ENCODE results near the gene TMEM201. TPM values are rescaled to one million over a fixed set of nuclear protein-coding genes. Genes with fewer than 3 reads are reported as not detected.

The TMEM201 gene, protein sequence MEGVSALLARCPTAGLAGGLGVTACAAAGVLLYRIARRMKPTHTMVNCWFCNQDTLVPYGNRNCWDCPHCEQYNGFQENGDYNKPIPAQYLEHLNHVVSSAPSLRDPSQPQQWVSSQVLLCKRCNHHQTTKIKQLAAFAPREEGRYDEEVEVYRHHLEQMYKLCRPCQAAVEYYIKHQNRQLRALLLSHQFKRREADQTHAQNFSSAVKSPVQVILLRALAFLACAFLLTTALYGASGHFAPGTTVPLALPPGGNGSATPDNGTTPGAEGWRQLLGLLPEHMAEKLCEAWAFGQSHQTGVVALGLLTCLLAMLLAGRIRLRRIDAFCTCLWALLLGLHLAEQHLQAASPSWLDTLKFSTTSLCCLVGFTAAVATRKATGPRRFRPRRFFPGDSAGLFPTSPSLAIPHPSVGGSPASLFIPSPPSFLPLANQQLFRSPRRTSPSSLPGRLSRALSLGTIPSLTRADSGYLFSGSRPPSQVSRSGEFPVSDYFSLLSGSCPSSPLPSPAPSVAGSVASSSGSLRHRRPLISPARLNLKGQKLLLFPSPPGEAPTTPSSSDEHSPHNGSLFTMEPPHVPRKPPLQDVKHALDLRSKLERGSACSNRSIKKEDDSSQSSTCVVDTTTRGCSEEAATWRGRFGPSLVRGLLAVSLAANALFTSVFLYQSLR
- 10 to 100 TPM; 21.1 to 23.2 TPM for total RNA-seq

DNA sequence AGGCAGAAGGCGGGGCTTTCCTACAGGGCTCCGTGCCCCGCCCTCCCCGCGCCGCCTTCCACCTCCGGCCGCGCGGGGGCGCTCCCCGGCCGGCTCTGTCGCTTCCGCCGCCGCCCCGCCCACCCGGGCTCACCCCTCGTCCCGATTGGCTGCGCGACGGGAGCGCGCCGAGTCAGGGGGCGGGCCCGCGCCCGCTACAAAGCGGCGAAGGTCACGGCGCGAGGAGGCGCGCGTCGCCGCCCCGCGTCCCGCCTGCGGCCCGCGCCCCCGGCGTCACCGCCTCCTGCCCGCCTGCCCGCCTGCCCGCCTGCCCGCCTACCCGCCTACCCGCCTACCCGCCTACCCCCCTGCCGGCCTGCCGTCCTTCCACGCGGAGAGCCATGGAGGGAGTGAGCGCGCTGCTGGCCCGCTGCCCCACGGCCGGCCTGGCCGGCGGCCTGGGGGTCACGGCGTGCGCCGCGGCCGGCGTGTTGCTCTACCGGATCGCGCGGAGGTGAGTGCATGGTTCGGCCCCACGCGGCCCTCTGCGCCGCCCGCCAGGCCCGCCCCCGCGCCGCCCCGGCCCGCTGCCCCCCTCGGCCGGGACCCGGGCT is at the start of gene TMEM201:
TSS of gene TMEM201 (plus strand) at position 361 of the 593 bp plus-strand sequence. CDS start at position 381, 20 bp downstream.
- ChIA-PET POLR2A (interaction anchor here (1.0 to 1.6 kb wide), 4 partner anchors 7 to 322 kb away, joined by 3 read pairs; no protein-coding TSS in a partner anchor), CTCF (interaction anchor here (0.7 to 1.4 kb wide), 17 partner anchors 9 to 237 kb away, joined by 3 to 8 read pairs (median 3); no protein-coding TSS in a partner anchor)
- Mint-ChIP-seq H3K9me3 (ENCODE audit: insufficient read depth) (no peaks in the 10 kb centered on the region), H3K27ac (peak within 1 kb of the TSS; percentile 80), H3K36me3 (ENCODE audit: low read depth) (peaks cover 8% of the 10 kb centered on the region), H3K4me1 (ENCODE audit: low read depth) (peaks cover 33% of the 10 kb centered on the region), H3K27me3 (ENCODE audit: low read depth) (no peaks in the 10 kb centered on the region), H3K4me3 (peak within 1 kb of the TSS; percentile 84)
- DNase-seq (peak; percentile 94), ATAC-seq (peak; percentile 90)

DNA sequence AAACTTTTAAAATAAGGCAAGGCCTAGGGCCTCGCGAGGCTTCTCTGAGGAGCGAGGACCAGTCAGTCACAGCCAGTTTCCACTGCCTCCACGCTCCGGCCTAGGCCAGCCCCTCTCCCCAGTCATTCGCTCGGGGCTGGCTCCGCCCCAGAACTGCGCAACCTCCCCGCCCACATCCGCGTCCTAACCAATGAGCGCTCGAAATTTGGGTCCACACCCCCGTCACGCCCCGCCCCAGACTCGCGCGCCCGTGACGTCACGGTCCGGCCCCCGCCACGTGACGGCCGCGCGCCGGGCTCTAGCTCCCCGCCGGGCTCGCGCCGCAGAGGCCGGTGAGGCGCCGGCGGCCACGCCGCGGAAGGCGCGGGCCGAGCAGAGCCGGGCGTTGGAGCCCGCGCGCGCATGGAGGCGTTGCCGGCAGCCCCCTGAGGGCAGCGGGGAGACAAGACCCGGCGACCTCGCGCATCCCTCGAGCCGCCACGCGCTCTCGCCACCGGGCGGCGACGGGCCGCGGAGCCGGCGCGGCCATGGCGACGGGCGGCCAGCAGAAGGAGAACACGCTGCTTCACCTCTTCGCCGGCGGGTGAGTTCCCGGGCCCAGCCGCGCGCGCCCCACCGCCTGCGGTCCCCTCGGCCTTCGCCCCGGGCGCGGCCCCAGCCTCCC is 49.4 kb upstream of the TMEM201 start, which contains the start of gene SLC25A33:
TSS of gene SLC25A33 (plus strand) at position 301 of the 664 bp plus-strand sequence. CDS start at position 528, 227 bp downstream.
- Mint-ChIP-seq H3K36me3 (ENCODE audit: low read depth) (peaks cover 11% of the 10 kb centered on the region), H3K27ac (peak within 1 kb of the TSS; percentile 88), H3K27me3 (ENCODE audit: low read depth) (no peaks in the 10 kb centered on the region), H3K9me3 (ENCODE audit: insufficient read depth) (no peaks in the 10 kb centered on the region), H3K4me1 (ENCODE audit: low read depth) (peaks cover 35% of the 10 kb centered on the region), H3K4me3 (peak within 1 kb of the TSS; percentile 86)
- ATAC-seq (peak; percentile 97), DNase-seq (peak; percentile 98)
- CTCF ChIA-PET, result interaction anchor here (0.9 kb wide), 2 partner anchors 23 to 249 kb away, joined by 3 to 4 read pairs; no protein-coding TSS in a partner anchor
- POLR2A ChIA-PET, result interaction anchor here (1.2 kb wide), 1 partner anchor 91 kb away, joined by 3 read pairs; no protein-coding TSS in a partner anchor

DNA sequence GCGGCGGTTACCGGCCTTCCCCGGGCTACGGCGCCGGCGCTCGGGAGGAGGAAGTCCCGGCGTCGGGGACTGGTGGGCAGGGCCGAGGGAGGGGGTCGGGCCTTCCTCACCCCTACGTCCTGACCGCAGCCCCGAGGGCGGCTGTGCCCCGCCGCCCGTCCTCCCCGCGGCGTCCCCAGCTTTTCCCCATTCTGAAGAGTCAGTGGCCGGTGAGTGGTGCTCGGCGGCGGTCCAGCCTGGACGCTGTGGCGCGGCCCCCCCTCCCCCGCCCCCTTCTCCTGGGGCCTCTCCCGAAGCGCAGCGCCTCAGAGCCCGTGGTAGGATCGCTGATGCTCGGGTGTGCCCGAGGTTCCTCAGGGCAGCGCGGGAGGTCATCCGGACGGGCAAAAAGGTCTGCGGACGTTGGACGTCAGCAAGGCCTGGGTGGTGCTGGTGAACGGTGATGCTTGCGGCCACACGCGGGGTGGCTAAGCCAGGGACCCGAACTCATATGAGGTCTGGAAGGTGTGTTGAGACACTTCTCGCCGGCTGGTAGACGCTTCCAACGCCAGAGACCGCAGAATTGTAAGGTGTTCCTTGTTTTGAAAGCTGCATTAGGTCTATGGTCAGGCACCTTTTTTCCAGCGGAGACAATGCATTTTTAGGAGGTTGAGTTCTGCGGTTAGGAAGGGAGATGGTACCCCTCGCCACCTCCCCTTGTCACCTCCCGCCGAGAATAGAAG is 48.7 kb upstream of the TMEM201 start:
- Mint-ChIP-seq H3K27me3 (ENCODE audit: low read depth) (no peaks in the 10 kb centered on the region), H3K9me3 (ENCODE audit: insufficient read depth) (no peaks in the 10 kb centered on the region), H3K4me3 (peak overlapping the region; percentile 86), H3K4me1 (ENCODE audit: low read depth) (peaks cover 35% of the 10 kb centered on the region), H3K36me3 (ENCODE audit: low read depth) (peaks cover 11% of the 10 kb centered on the region), H3K27ac (peak overlapping the region; percentile 85)
- CTCF ChIA-PET, result interaction anchor here (0.9 kb wide), 2 partner anchors 24 to 249 kb away, joined by 3 to 4 read pairs; no protein-coding TSS in a partner anchor
- POLR2A ChIA-PET, result interaction anchor here (1.0 to 1.2 kb wide), 2 partner anchors 11 to 90 kb away, joined by 3 read pairs; no protein-coding TSS in a partner anchor
- ATAC-seq (peak; percentile 59), DNase-seq (peak; percentile 53)

DNA sequence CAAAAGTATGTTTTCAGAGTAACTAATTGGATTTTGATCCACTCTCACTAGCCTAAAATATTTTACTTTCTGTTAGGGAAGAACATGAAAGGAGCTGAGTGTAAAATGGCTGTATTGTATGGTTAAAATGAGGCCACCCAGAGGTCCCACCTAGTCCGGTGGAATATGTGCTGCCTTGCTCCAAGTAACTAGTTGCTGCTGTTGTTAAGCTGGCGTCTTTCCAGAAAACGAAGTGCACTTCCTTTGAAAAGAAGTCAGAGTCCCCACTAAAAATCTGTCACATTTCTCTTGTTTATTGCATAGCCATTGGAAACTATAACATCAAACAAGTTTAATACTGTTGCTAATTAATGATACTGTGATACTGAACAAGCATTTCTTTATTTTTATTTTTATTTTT is 46.3 kb upstream of the TMEM201 start:
- Mint-ChIP-seq H3K4me3 (no peak overlapping the region), H3K9me3 (ENCODE audit: insufficient read depth) (no peaks in the 10 kb centered on the region), H3K36me3 (ENCODE audit: low read depth) (peaks cover 11% of the 10 kb centered on the region), H3K4me1 (ENCODE audit: low read depth) (peaks cover 35% of the 10 kb centered on the region), H3K27ac (peak overlapping the region; percentile 18), H3K27me3 (ENCODE audit: low read depth) (no peaks in the 10 kb centered on the region)
- ATAC-seq (no peak), DNase-seq (no peak)
- POLR2A ChIA-PET, result no interaction called here
- CTCF ChIA-PET, result interaction anchor here (1.4 kb wide), 1 partner anchor 47 kb away, joined by 5 read pairs; no protein-coding TSS in a partner anchor

DNA sequence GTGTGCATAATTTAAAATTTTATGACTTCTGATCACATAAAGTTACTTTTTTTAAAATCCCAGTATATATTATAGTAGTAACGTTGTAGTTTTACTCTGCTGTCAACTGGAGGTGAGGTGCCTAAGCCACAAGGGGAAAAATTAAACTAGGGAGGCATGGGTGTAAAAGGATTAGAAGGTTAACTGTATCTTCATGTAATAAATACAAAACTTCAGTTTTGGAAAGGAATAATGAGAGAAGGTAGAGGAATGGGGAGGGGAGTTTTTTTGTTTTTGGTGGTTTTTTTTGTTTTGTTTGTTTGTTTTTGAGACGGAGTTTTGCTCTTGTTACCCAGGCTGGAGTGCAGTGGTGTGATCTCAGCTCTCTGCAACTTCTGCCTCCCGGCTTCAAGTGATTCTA is 43.8 kb upstream of the TMEM201 start:
- ChIA-PET CTCF (no interaction called here), POLR2A (no interaction called here)
- no peak overlapping the region for H3K4me3 Mint-ChIP-seq
- H3K27ac Mint-ChIP-seq, result no peak overlapping the region
- peaks cover 11% of the 10 kb centered on the region for H3K36me3 Mint-ChIP-seq (ENCODE audit: low read depth)
- no peaks in the 10 kb centered on the region for H3K27me3 Mint-ChIP-seq (ENCODE audit: low read depth)
- H3K4me1 Mint-ChIP-seq (ENCODE audit: low read depth), result peaks cover 21% of the 10 kb centered on the region
- no peak for DNase-seq
- H3K9me3 Mint-ChIP-seq (ENCODE audit: insufficient read depth), result no peaks in the 10 kb centered on the region
- no peak for ATAC-seq

DNA sequence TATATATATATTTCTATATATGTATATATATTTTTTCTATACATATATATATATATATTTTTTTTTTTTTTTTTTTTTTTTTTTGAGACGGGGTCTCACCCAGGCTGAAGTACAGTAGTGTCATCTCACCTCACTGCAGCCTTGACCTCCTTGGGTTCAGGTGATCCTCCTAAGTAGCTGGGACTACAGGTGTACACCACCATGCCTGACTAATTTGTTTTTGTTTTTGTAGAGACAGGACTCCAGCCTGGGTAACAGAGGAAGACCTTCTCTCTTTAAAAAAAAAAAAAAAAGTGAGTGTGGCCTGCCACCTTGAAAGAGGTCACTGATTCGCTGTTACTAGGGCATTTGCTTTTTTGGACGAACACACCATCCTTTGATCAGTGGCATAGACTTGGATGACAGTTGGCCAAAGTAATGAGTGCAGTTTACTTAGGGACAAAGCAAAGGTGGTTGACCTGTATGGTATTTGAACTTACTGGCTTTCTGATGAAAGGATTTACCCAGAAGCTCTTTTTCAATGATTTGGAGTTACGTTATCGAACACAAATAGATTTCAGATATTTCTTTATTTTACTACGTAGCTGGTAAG is 38.7 kb upstream of the TMEM201 start:
- CTCF ChIA-PET, result interaction anchor here (0.9 kb wide), 2 partner anchors 12 to 23 kb away, joined by 3 to 4 read pairs; no protein-coding TSS in a partner anchor

DNA sequence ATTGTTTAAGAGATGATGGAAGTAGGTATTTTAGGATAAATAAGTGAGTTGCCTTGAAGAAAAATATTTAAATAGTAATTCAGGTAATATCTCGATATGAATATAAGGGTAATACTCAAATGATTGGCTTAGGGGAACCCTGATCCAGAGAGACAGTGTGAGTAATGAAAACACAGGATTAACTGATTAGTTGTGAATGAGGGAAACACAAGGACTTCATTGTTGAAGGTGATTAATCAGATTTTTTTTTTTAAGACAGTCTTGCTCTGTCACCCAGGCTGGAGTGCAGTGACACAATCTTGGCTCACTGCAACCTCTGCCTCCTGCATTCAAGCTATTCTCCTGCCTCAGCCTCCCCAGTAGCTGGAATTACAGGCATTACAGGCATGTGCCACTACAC is 36.7 kb upstream of the TMEM201 start:
- ATAC-seq, result no peak
- H3K36me3 Mint-ChIP-seq (ENCODE audit: low read depth), result peaks cover 21% of the 10 kb centered on the region
- POLR2A ChIA-PET, result interaction anchor here (0.6 to 1.3 kb wide), 2 partner anchors 12 to 105 kb away, joined by 3 read pairs; no protein-coding TSS in a partner anchor

More for the DNA sequence above, 38.7 kb upstream of the TMEM201 start:
- no peaks in the 10 kb centered on the region for H3K9me3 Mint-ChIP-seq (ENCODE audit: insufficient read depth)
- no peak for ATAC-seq
- DNase-seq, result no peak
- no peaks in the 10 kb centered on the region for H3K27me3 Mint-ChIP-seq (ENCODE audit: low read depth)
- peaks cover 8% of the 10 kb centered on the region for H3K36me3 Mint-ChIP-seq (ENCODE audit: low read depth)
- H3K27ac Mint-ChIP-seq, result no peak overlapping the region
- no peaks in the 10 kb centered on the region for H3K4me1 Mint-ChIP-seq (ENCODE audit: low read depth)
- no peak overlapping the region for H3K4me3 Mint-ChIP-seq
- POLR2A ChIA-PET, result no interaction called here

DNA sequence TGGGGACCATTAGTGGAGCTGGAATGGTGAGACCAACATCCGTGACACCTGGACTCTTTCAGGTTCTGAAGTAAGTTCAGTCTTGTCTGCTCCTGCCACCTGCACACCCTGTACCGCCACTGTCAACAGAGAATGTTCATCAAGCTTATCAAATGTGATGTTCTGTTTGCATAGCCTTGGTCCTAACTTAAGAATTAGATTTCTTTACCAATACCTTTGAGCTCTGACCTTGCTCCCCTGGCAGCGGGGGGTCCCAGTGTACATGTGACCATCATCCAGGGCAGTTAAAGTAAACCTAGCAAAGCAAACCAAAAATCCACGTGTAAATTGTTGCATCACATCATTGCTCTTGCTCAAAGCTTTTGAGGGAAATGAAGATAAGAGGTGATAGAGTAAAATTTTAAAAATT is 35.0 kb upstream of the TMEM201 start:
- Mint-ChIP-seq H3K27ac (no peak overlapping the region), H3K36me3 (ENCODE audit: low read depth) (peaks cover 26% of the 10 kb centered on the region), H3K9me3 (ENCODE audit: insufficient read depth) (no peaks in the 10 kb centered on the region), H3K27me3 (ENCODE audit: low read depth) (no peaks in the 10 kb centered on the region), H3K4me3 (no peak overlapping the region), H3K4me1 (ENCODE audit: low read depth) (peaks cover 15% of the 10 kb centered on the region)
- ChIA-PET POLR2A (no interaction called here), CTCF (interaction anchor here (0.7 to 2.0 kb wide), 6 partner anchors 19 to 286 kb away, joined by 3 to 5 read pairs (median 3); no protein-coding TSS in a partner anchor)
- DNase-seq, result no peak
- no peak for ATAC-seq

More for the DNA sequence above, 36.7 kb upstream of the TMEM201 start:
- H3K9me3 Mint-ChIP-seq (ENCODE audit: insufficient read depth), result no peaks in the 10 kb centered on the region
- no peaks in the 10 kb centered on the region for H3K27me3 Mint-ChIP-seq (ENCODE audit: low read depth)
- no peaks in the 10 kb centered on the region for H3K4me1 Mint-ChIP-seq (ENCODE audit: low read depth)
- no peak for DNase-seq
- H3K4me3 Mint-ChIP-seq, result no peak overlapping the region
- no peak overlapping the region for H3K27ac Mint-ChIP-seq
- CTCF ChIA-PET, result interaction anchor here (1.3 kb wide), 1 partner anchor 20 kb away, joined by 3 read pairs; no protein-coding TSS in a partner anchor

DNA sequence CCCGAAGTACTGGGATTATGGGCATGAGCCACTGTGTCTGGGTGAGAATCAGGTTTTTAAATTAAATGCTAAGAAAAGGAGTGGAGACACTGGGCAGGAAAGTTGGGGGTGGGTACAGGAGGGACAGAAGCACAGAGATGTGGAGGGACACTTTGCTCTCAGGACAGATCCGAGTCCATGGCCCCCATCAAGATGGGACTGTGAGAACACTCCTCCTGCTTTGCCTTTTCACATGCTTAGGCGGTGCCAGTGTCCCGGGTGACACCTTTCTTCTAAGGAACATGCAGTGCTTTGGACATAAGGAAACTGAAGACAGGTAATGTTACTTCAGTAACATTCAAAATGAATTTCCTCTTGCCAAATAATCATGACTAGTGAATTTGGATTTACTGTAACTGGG is 32.8 kb upstream of the TMEM201 start:
- Mint-ChIP-seq H3K4me3 (no peak overlapping the region), H3K27me3 (ENCODE audit: low read depth) (no peaks in the 10 kb centered on the region), H3K36me3 (ENCODE audit: low read depth) (peaks cover 29% of the 10 kb centered on the region), H3K4me1 (ENCODE audit: low read depth) (peaks cover 26% of the 10 kb centered on the region), H3K27ac (no peak overlapping the region), H3K9me3 (ENCODE audit: insufficient read depth) (no peaks in the 10 kb centered on the region)
- ChIA-PET CTCF (no interaction called here), POLR2A (no interaction called here)
- ATAC-seq (no peak), DNase-seq (no peak)

DNA sequence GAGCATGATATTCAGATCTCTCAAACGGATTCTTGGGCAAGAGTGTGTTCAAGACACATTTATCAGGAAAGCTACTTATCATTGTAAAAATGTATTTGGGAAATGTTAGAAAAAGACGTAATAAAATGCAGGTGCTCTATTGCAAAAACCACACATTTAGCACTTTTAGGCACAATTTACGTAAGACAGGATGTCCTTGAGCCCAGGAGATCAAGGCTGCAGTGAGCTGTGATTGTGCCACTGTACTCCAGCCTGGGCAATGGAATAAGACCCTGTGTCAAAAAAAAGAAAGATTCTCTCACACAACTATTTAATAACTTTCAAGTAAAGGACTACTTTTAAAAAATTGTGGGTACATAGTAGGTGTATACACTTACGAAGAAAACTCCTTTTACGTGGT is 31.1 kb upstream of the TMEM201 start:
- ChIA-PET POLR2A (interaction anchor here (2.1 kb wide), 1 partner anchor 20 kb away, joined by 6 read pairs; no protein-coding TSS in a partner anchor), CTCF (interaction anchor here (0.9 to 3.4 kb wide), 4 partner anchors 11 to 67 kb away, joined by 3 to 18 read pairs (median 4); no protein-coding TSS in a partner anchor)
- Mint-ChIP-seq H3K9me3 (ENCODE audit: insufficient read depth) (no peaks in the 10 kb centered on the region), H3K36me3 (ENCODE audit: low read depth) (peaks cover 27% of the 10 kb centered on the region), H3K4me3 (no peak overlapping the region), H3K4me1 (ENCODE audit: low read depth) (peaks cover 26% of the 10 kb centered on the region), H3K27ac (no peak overlapping the region), H3K27me3 (ENCODE audit: low read depth) (no peaks in the 10 kb centered on the region)
- ATAC-seq (no peak), DNase-seq (no peak)
